WI38 (cell line): Measurements from ENCODE around the gene CHRNB4.
"Not testable (repeated sequence)": the region's sequence is repeated elsewhere in the genome, so short reads cannot be mapped to it uniquely, and the experiment has no call there.

Source experiments
- H3K4me3 ChIP-seq: 2 replicates; pipeline ENCODE4 v1.5.1; 2011; ENCODE audit warnings: low read depth, mild to moderate bottlenecking, control low read depth, low read length
- TF ChIP-seq, protein P1 (sequence below): IDR thresholded peaks from 2 replicates; pipeline ENCODE4 v1.5.1; 2012; ENCODE audit warnings: low read depth, mild to moderate bottlenecking, control low read depth, low read length

The CHRNB4 gene, protein sequence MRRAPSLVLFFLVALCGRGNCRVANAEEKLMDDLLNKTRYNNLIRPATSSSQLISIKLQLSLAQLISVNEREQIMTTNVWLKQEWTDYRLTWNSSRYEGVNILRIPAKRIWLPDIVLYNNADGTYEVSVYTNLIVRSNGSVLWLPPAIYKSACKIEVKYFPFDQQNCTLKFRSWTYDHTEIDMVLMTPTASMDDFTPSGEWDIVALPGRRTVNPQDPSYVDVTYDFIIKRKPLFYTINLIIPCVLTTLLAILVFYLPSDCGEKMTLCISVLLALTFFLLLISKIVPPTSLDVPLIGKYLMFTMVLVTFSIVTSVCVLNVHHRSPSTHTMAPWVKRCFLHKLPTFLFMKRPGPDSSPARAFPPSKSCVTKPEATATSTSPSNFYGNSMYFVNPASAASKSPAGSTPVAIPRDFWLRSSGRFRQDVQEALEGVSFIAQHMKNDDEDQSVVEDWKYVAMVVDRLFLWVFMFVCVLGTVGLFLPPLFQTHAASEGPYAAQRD

DNA sequence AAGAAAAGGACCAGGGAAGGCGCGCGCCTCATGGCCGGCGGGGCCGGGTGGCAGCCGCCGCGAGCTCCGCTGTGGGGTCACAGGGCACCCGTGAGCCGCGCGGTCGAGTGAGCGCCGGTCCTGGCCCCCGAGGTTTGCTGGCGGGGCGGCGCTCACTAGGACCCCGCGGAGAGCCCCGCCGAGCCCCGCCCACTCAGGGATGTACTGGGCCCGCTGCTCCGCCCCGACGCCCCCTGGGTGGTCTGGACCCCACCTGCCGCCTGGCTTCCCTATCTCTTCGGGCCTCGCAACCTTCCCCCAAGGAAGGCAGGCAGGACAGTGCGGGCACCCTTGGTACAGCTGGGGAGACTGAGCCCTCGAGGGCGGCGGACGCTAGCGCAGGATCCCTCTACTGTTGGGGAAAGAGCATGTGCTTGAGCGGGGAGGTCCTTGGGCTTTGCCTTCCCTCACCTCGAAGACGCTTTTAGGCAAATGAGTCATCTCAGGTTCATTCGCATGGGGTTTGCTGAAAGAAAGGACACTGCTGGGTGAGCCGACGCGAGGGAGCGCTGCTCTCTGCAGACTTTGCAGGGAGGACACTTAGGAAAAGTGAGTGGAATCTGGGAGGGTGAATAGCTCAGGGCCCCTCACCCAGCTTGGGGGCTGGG, at the start of gene CHRNB4:
CHRNB4 (minus strand) TSS at position 109 of the 647 bp plus-strand sequence; CDS start at position 32, 77 bp downstream.
- H3K4me3 ChIP-seq = no peak within 1 kb of the TSS
- TF ChIP-seq, protein P1, sequence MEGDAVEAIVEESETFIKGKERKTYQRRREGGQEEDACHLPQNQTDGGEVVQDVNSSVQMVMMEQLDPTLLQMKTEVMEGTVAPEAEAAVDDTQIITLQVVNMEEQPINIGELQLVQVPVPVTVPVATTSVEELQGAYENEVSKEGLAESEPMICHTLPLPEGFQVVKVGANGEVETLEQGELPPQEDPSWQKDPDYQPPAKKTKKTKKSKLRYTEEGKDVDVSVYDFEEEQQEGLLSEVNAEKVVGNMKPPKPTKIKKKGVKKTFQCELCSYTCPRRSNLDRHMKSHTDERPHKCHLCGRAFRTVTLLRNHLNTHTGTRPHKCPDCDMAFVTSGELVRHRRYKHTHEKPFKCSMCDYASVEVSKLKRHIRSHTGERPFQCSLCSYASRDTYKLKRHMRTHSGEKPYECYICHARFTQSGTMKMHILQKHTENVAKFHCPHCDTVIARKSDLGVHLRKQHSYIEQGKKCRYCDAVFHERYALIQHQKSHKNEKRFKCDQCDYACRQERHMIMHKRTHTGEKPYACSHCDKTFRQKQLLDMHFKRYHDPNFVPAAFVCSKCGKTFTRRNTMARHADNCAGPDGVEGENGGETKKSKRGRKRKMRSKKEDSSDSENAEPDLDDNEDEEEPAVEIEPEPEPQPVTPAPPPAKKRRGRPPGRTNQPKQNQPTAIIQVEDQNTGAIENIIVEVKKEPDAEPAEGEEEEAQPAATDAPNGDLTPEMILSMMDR = no peak

DNA sequence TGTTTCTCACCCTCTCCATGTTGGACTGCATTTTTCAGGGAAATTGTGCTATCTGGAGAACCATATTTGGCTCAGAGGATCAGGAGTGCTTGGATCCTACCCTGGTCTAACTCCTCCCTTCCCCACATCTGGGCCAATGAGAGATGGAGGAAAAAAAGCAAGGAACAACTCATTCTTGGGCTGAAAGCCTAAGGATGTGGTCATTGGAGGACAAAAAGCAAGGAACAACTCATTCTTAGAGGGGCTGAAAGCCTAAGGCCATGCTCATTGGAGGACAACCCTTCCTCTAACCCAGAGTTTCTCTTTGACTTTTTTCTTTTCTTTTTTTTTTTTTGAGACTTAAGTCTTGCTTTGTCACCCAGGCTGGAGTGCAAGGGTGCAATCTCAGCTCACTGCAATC, 48.6 kb upstream of the CHRNB4 start:
- TF ChIP-seq, protein P1 = no peak
- H3K4me3 ChIP-seq = no peak overlapping the region

DNA sequence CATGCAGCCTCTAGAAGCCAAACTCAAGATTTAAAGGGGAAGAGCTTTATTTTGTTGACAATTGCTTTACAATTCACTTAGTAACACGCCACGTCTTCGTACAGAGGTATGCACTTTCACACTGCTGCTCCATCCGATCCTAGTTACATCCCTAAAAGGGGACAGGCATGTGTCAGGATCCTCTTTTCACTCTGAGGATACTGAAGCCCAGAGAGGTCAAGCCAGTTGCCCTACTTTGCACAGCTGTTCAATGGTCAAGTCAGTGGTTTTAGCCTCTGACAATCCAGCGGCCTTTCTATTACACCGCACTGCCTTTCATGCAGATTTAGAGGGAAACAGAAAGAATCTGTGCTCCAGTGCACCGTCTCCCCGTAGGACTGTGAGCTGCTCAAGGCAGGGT, 44.9 kb upstream of the CHRNB4 start:
- TF ChIP-seq, protein P1 = no peak

DNA sequence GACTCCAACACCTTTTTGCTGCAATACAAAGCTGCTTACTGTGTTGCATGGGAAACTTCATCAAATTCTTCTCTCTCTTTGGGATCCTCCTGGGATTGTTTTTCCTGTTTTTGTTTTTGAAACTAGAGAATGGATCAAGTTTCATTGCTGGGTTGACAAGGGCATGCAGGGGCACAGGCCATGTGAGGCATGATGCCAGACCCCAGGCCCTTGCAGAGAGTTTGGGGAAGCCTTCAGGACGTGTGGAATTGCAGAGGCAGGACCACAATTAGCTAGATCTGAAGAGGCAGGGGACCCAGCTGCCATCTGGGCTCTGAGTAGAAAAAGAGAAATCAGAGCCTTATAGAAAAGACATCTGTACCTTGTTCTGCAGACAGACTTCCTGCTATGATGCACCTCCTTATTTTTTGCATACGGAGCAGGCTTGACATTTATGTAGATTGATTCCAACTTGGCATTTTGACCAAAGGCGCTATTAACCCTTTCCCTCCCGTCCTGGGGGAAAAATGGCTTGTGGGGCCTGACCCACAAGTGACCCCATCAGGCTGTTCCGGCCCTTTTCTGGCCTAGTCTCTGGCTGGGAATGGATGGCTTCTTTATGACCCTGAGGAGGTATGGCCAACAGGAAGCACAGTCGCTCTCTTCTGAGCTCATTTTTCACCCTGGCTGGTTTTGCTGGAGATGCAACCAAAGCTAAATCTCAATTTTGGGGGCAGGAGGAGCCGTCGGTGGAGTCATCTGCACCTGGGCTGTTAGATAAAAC, 44.3 kb upstream of the CHRNB4 start:
- TF ChIP-seq, protein P1 = no peak
- H3K4me3 ChIP-seq = no peak overlapping the region

More for the DNA sequence above, 44.9 kb upstream of the CHRNB4 start:
- H3K4me3 ChIP-seq = no peak overlapping the region

DNA sequence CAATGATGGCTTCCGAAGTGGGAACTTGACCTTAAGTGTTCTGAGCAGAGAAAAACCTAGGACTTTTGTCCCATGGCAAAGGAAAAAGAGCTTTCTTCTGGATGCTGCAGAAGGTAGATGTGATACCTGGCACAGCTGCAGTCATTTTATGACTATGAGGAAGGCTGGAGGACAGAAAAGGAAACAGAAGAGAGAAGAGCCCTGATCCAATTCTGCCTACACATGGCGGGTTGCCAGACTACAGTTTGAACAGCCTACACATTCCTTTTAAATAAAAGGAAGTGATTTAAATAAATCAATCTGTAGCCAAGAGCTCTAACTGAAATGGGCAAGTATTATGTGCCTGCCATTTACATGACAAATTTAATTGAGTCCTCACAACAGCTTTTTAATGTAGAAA, 43.6 kb upstream of the CHRNB4 start:
- no peak overlapping the region for H3K4me3 ChIP-seq
- TF ChIP-seq, protein P1 = no peak

DNA sequence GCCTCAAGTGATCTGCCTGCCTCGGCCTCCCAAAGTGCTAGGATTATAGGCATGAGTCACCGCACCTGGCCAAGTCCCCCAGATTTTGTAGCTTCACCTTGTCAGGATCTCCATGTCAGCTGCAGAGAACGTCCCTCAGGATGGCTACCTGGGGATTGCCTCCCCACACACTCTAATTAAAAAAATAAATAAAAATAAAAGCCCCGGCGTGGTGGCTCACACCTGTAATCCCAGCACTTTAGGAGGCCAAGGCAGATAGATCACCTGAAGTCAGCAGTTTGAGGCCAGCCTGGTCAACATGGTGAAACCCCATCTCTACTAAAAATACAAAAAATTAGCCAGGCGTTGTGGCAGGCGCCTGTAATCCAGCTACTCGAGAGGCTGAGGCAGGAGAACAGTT, 42.6 kb upstream of the CHRNB4 start:
- not testable (repeated sequence) for H3K4me3 ChIP-seq

DNA sequence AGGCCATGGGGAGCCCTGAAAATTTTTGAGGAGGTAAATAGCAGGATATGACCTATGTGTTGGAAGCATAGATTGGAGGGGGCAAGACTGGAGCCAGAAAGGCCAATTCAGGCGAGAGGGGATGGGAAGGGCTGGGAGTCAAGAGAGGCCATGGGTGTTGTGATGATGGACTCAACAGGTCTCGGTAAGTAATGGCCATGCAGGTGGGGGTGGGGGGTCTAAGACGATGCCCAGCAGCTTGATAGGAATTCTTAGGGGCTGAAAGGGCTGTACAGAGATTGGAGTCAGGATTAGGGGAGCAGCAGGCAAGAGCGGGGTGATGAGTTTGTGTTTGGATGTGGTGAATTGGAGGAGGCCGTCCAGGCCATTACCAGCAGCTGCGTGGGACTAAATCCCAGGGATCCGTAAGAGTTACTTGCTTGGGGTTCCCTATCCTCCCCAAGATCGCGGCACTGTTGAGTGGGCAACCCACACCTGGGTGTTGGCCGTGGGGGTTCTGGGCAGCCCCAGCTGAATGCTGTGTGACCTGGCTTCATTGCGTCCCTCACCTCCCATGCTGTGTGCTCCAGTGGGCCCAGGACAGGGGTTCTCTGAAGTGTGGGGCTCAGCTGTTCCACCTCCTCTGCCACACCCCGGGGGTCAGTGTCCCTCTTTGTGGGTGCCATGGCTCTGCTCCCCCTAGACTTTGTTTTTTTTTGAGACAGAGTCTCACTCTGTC, 41.8 kb upstream of the CHRNB4 start:
- TF ChIP-seq, protein P1 = no peak
- no peak overlapping the region for H3K4me3 ChIP-seq
